DOHH2 (cell line): ENCODE data around the gene SLC5A4.

Experiments used
- H3F3A ChIP-seq: fragments of 200-600 bp; sonication (generic), shearing (Covaris generic); 2 replicates; pipeline ENCODE4 v1.6.0; 2016; ENCODE audit warnings: antibody characterized with exemption, mild to moderate bottlenecking; ENCODE audit not compliant: control insufficient read depth, insufficient read depth
- H3K27ac ChIP-seq: fragments of 200-600 bp; sonication (generic); 2 replicates; pipeline ENCODE4 v1.5.1; 2014; ENCODE audit warnings: low read depth, mild to moderate bottlenecking, low read length, moderate library complexity
- H3K27me3 ChIP-seq: fragments of 200-600 bp; sonication (generic); 2 replicates; pipeline ENCODE4 v1.6.1; 2014; ENCODE audit warnings: mild to moderate bottlenecking, low read length, mixed read lengths; ENCODE audit not compliant: control insufficient read depth
- H3K36me3 ChIP-seq: fragments of 200-600 bp; sonication (generic); 2 replicates; pipeline ENCODE4 v1.6.1; 2014; ENCODE audit warnings: mild to moderate bottlenecking, low read length, moderate library complexity, mixed read lengths; ENCODE audit not compliant: control insufficient read depth
- H3K4me1 ChIP-seq: fragments of 200-600 bp; sonication (generic); 2 replicates; pipeline ENCODE4 v1.6.1; 2014; ENCODE audit warnings: mild to moderate bottlenecking, low read length, mixed read lengths; ENCODE audit not compliant: control insufficient read depth
- H3K4me2 ChIP-seq: fragments of 200-600 bp; sonication (generic); 2 replicates; pipeline ENCODE4 v1.6.0; 2014; ENCODE audit warnings: mild to moderate bottlenecking, low read length, moderate library complexity
- H3K4me3 ChIP-seq: fragments of 200-600 bp; sonication (generic); 2 replicates; pipeline ENCODE4 v1.5.1; 2014; ENCODE audit warnings: mild to moderate bottlenecking, low read length, mixed read lengths
- H3K79me2 ChIP-seq: fragments of 200-600 bp; sonication (generic); 2 replicates; pipeline ENCODE4 v1.6.1; 2014; ENCODE audit warnings: mild to moderate bottlenecking, low read length, mixed read lengths; ENCODE audit not compliant: control insufficient read depth
- H3K9me2 ChIP-seq: fragments of 200-600 bp; sonication (generic); replicated peaks from 2 replicates; pipeline ENCODE4 v1.6.1; 2014; ENCODE audit warnings: mild to moderate bottlenecking, low read length, mixed read lengths; ENCODE audit not compliant: control insufficient read depth
- H3K9me3 ChIP-seq: fragments of 200-600 bp; sonication (generic); 2 replicates; pipeline ENCODE4 v1.6.1; 2014; ENCODE audit warnings: antibody characterized with exemption, low read length, mixed read lengths; ENCODE audit not compliant: control insufficient read depth, insufficient read depth
- H4K20me1 ChIP-seq: fragments of 200-600 bp; sonication (generic); 2 replicates; pipeline ENCODE4 v1.6.0; 2014; ENCODE audit warnings: low read depth, mild to moderate bottlenecking, antibody characterized with exemption, low read length, moderate library complexity; ENCODE audit not compliant: control insufficient read depth, insufficient read depth
- EZH2phosphoT487 ChIP-seq: fragments of 200-600 bp; sonication (generic); IDR thresholded peaks from 2 replicates; pipeline ENCODE4 v1.6.1; 2017; ENCODE audit warnings: borderline replicate concordance, mild to moderate bottlenecking, antibody characterized with exemption, low read length, moderate library complexity, mixed read lengths
- TF ChIP-seq, protein P1 (sequence below): fragments of 200-600 bp; sonication (generic); IDR thresholded peaks from one replicate; pipeline ENCODE4 v1.5.1; 2014; ENCODE audit warnings: antibody characterized with exemption, mild to moderate bottlenecking, low read depth, low read length; ENCODE audit not compliant: poor library complexity, severe bottlenecking

SLC5A4 gene

DNA sequence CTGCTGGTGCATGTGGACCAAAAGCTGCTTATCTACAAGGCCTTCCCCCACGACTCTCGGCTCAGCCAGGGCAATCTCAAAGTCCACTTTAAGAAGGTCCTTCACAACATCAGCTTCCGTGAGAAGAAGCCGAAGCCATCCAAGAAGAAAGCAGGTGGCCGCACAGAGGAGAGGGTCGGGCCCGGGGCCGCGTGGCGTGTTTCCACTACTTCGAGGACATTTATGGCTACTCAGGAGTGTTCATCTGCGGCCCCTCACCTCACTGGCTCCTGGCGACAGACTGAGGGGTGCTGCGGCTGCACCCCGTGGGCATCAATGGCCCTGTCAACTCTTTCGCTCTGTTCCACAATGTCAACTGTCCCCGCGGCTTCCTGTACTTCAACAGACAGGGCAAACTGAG lies 16.2 kb upstream of the SLC5A4 start:
- no peak overlapping the region for H3K4me2 ChIP-seq
- H3K9me3 ChIP-seq = no peaks in the 10 kb centered on the region
- H4K20me1 ChIP-seq = no peaks in the 10 kb centered on the region
- no peaks in the 10 kb centered on the region for H3K4me1 ChIP-seq
- H3K79me2 ChIP-seq = no peaks in the 10 kb centered on the region
- no peak overlapping the region for H3K4me3 ChIP-seq
- H3K9me2 ChIP-seq = no peaks in the 10 kb centered on the region
- TF ChIP-seq, protein P1, sequence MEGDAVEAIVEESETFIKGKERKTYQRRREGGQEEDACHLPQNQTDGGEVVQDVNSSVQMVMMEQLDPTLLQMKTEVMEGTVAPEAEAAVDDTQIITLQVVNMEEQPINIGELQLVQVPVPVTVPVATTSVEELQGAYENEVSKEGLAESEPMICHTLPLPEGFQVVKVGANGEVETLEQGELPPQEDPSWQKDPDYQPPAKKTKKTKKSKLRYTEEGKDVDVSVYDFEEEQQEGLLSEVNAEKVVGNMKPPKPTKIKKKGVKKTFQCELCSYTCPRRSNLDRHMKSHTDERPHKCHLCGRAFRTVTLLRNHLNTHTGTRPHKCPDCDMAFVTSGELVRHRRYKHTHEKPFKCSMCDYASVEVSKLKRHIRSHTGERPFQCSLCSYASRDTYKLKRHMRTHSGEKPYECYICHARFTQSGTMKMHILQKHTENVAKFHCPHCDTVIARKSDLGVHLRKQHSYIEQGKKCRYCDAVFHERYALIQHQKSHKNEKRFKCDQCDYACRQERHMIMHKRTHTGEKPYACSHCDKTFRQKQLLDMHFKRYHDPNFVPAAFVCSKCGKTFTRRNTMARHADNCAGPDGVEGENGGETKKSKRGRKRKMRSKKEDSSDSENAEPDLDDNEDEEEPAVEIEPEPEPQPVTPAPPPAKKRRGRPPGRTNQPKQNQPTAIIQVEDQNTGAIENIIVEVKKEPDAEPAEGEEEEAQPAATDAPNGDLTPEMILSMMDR = no peak
- TF ChIP-seq EZH2phosphoT487 = no peak
- H3K36me3 ChIP-seq = no peaks in the 10 kb centered on the region
- H3K27ac ChIP-seq = no peak overlapping the region
- no peaks in the 10 kb centered on the region for H3K27me3 ChIP-seq
- H3F3A ChIP-seq = no peaks in the 10 kb centered on the region

DNA sequence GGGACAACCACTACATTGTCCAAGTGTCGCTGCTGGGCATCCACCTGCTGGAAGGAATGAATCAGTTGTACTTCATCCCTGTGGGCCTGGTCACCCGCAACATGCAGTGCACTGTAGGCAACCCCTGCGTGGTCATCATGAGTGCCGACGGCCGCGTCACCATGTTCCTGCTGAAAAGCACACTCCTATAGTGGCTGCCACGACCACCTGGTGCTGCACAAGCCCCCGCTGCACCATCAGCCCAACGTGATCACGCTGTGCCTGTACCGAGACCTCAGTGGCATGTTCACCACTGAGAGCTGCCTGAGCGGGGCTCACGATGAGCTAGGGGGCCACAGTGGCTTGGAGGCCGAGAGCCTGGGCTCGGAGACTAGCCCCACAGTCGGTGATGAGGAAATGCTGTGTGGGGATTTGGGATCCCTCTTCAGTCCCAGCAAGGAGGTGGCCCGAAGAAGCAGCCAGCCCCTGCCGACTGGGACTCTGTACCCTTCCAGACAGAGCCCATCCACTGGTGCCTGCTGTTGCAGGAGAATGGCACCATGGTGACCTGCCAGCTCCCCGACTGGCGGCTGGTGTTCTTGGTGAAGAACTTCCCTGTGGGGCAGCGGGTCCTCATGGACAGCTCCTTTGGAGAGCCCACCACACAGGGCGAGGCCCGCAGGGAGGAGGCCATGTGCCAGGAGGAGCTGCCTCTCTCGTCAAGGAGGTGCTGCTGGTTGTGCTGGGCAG lies 15.7 kb upstream of the SLC5A4 start:
- Histone ChIP-seq H3K27me3 (no peaks in the 10 kb centered on the region), H3K4me2 (no peak overlapping the region), H3K36me3 (no peaks in the 10 kb centered on the region), H3K4me1 (no peaks in the 10 kb centered on the region), H4K20me1 (no peaks in the 10 kb centered on the region), H3K79me2 (no peaks in the 10 kb centered on the region), H3F3A (no peaks in the 10 kb centered on the region), H3K9me3 (no peaks in the 10 kb centered on the region), H3K27ac (no peak overlapping the region), H3K4me3 (no peak overlapping the region), H3K9me2 (no peaks in the 10 kb centered on the region)
- TF ChIP-seq EZH2phosphoT487 = no peak
- TF ChIP-seq, protein P1 = no peak

DNA sequence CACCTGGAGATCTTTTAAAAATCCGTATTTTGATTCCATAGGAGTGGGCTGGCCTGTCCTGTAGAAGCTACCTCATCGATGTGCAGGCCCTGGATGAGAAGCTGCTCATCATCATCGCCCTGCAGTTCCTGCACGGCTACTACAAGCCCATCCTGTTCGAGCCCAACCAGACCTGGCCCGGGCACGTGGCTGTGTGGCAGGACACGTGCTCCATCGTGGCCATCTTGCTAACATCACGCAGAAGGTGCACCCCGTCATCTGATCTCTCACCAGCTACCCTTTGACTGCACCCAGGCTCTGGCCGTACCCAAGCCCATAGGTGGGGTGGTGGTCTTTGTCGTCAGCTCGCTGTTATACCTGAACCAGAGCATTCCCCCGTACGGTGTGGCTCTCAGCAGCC lies 14.2 kb upstream of the SLC5A4 start:
- Histone ChIP-seq H3K36me3 (no peaks in the 10 kb centered on the region), H3K27me3 (no peaks in the 10 kb centered on the region), H3K4me2 (no peak overlapping the region), H3K4me3 (no peak overlapping the region), H3K9me2 (no peaks in the 10 kb centered on the region), H3K79me2 (no peaks in the 10 kb centered on the region), H3K27ac (no peak overlapping the region), H3K4me1 (no peaks in the 10 kb centered on the region), H3F3A (no peaks in the 10 kb centered on the region), H4K20me1 (no peaks in the 10 kb centered on the region), H3K9me3 (no peaks in the 10 kb centered on the region)
- no peak for TF ChIP-seq EZH2phosphoT487
- TF ChIP-seq, protein P1 = no peak
